ENCODE results near the gene CAT.

The CAT gene

DNA sequence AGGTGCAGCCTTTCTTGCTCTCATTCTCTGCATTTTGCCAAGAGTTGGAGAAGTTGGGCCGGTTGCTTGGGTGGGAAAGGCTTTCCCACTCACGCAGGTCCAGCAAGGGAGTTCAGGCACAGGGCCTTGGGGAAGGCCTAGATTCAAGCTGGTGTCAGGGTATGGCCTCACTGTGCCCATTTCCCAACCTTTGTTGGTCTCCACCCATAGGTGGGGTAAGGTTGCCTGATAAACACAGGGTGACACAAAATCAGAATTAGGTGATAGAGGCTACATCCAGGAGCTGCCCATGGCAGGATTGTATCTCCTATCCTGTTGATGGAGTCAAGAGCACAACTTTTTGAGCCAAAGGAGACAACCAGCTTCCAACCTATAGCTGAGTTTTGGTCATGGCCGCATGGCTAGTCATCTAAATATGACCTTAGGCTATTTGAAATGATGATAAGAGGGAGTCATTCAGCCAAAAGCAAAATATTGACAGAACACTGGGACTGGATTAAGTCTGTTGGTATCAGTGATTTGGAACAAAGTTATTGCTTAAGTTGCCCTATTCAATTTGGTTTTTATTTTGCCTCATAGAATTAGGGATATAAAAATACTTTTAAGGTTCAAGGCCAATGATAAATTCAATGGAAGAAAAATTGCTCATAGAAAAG, 20.9 kb downstream of the CAT start:
- no peak for DNase-seq (ENCODE audit: low spot score)

DNA sequence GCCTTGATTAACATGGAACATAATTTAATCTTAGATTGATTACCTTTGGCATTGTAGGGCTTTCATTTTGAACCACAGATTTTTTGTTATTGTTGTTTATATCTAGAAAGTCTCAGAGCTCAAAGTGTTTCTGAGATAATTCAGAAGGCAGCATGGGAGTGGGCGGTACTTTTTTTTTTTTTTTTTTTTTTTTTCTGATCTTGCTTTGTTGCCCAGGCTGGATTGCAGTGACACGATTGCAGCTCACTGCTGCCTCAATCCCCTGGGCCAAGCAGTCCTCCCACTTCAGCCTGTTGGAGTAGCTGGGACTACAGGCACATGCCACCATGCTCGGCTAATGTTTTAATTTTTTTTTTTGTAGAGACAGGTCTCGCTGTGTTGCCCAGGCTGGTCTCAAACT, 21.5 kb downstream of the CAT start:
- no peak for DNase-seq (ENCODE audit: low spot score)

DNA sequence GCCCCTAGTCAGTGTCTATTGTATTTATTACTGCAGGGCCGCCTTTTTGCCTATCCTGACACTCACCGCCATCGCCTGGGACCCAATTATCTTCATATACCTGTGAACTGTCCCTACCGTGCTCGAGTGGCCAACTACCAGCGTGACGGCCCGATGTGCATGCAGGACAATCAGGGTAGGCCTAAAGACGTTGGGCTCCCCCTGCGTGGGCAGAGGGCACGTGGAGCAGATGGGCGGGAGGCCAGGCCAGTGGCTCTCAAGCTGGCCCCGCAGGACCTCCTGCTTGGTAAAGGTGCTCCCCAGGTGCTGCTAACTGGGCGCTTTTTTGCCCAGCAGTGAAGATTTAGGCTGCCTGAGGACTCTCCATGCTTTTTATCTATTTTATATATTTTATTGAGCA, 22.5 kb downstream of the CAT start:
- no peak for DNase-seq (ENCODE audit: low spot score)

DNA sequence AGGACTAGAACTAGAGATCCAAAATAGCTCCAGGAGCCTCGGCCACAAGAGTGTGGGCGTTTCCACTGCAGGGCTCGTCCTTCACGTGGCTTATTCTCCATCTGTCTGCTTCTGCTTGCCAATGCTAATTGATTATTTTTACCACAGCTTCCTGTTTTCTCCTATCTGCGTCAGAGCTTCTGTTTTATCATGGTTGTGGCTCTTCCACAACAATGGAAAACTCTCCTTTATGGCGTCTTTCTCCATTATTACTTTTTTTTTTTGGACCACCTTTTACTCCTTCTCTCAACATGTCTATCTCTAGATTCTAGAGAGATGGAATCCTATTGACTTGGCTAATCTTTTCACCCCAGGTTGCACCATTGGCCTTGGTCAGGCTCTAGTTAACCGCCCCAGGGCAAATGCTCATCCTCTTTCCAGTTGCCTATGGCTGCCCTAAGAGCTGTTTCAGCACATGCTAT, 25.9 kb downstream of the CAT start:
- DNase-seq (ENCODE audit: low spot score): no peak

DNA sequence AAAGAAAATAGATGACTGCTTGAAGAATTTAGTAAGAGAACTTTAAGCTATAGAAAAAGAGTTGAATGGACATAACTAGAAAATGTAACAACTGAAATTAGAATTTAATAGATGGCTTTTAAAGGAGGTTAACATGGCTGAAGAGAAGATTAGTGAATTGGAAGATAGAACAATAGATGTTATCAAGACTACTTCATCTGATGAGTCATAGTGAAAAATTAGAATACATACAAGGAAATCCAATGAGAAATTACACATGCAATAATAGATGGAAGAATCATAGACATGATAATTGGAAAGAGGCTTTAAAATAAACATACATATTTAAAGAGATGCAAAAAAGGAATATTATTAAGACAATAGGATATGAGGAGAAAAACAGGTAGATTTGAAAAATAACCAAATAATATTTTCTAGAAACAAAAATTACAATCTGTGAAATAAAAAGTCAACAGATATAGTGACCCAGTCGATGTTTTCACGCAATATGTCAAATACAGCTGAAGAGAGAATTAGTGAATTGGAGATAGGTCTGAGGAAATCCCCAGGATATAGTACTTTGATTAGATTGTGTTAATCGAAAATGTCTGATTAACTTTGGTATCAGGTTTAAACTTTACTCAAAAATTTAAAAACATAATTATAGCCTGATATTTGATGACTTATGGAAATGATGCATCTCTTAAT, 28.2 kb downstream of the CAT start:
- no peak for DNase-seq (ENCODE audit: low spot score)

DNA sequence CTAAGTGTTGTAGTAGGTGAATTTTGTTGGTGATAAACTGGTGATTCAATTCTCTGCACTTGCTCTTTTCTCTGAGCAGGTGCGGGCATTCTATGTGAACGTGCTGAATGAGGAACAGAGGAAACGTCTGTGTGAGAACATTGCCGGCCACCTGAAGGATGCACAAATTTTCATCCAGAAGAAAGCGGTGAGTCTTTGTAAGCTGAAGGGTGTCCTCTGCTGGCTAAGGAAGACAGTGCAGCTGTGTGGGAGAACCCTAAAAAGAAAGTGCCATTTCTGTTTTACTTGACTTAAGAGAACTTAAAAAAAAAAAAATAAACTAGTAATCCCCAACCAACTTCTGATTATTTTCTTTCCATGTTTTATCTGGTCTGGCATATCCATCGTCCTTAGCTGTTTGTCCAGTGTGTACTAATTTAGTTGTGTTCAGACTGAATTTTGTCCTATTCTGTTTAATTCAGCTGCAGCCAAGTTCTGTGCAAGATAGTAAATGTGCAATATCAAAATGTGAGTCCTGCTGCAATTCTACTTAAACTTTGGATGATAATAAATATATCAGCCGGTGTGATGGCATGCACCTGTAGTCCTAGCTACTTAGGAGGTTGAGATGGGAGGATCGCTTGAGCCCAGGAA, 29.6 kb downstream of the CAT start:
- DNase-seq (ENCODE audit: low spot score): no peak

DNA sequence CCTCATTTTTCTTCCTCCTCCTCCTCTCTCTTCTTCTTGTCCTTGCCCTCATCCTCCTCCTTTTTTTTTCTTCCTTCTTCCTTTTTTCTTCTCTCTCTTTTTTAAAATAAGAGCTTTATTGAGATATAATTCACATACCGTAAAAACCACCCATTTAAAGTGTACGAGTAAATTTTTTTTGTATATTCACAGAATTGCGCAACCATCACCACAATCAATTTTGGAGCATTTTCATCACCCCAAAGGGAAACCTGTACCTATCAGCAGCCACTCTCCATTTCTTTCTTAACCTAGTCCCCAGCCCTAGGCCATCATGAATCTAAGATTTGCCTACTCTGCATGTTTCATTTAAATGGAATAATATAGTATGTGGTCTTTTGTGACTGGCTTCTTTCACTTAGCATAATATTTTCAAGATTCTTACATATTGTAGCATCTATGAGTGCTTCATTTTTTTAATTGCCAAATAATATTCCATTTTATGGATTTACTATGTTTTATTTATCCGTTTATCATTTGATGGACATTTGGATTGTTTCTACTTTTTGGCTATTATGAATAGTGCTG, 35.0 kb downstream of the CAT start:
- DNase-seq (ENCODE audit: low spot score): no peak

DNA sequence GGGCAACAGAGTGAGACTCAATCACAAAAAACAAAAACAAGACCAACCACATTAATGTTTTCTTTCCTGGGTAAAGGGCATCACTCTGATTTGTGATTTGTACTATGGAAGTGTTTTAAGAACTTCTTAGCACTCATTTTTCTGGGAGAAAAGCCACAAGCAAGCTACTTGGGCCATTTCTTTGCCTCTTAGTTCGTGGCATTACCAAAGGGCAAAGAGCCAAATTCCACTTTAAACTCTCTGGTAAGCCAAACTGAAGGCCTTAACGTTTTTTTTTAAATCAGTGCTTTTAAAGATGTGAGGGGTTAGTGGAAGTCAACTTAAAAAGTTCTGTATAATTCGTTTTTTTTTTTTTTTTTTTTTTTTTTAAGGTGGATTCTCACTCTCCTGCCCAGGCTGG, 36.9 kb downstream of the CAT start:
- no peak for DNase-seq (ENCODE audit: low spot score)

DNA sequence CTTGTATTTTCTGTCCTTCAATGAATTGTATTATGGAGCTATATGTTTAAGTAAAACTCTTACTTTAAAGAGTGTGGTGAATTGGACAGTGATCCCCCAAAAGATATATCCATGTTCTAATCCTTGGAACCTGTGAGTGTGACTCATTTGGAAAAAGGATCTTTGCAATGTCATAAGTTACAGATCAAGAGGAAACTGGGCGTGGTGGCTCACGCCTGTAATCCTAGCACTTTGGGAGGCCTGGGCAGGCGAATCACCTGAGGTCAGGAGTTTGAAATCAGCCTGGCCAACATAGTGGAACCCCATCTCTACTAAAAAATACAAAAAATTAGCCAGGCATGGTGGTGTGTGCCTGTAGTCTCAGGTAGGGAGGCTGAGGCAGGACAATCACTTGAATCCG, 38.1 kb downstream of the CAT start:
- DNase-seq (ENCODE audit: low spot score): no peak

DNA sequence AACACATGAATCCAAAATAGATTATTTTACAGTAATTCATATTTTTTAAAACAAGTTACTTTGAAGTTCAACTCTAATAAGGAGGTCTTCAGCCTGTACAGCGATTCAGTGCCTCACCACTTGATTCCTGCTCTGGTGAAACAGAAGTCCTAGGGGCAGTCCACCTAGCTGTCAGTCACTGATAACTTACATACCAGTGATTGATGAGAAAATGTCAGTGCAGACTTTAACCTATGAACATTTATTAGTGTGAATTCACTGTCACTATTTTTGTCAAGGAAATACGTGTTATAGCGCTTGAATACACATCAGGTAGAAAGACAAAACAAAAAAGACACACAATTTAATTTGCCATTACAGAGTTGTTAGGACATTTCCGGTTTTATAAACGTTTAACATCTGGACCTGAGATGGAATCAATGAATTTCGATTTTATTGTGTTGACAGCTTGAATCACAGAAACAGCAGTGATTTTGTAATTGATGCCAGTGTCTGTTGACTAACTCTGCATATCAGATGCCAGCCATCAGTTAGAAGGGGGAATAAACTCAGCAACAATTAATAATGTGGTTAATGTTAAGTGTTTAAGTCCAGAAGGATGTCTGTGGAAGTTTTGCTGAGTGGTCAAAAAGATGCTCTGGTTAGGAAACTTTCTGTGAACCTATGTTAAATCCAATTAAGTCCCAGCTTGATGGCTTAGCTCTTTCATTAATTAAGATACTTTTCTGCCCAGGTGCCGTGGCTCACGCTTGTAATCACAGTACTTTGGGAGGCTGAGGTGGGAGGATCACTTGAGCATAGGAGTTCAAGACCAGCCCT, 40.3 kb downstream of the CAT start:
- no peak for DNase-seq (ENCODE audit: low spot score)

DNA sequence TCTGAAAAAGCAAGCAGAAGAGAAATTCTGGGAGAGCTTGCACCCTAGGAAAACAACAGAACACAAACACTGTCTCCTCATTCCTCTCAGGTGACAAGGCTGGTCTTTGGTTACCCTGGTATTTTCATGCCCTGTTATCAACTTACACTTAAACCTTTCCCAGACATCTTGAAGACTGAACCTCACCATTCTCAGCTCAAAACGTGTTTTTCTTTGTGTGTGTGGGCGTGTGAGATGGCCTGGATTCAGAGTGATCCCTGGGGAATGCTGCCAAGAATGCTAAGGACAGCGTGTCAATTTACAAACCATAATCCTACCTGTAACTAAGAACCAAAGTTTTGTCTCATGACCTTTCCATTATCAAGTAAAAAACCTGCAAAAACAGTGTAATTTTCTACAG, 41.6 kb downstream of the CAT start:
- DNase-seq (ENCODE audit: low spot score): no peak

DNA sequence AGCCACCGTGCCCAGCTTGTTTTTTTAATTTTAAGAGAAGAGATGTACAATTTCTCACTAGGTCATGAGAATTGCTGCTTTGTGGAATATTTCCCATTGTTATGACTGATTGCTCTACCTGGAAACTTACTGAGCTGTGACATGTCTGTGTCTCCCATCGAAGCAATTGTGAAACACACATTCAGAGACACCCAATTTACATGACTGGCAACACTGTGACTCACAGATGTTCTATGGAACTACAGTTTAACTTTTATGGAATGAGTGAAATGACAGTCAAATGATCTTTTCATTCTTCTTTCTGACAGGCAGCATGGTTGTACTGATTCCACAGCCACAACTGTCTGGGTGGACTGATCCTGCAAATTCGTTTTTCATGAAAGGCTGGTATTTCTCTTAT, 42.6 kb downstream of the CAT start:
- no peak for DNase-seq (ENCODE audit: low spot score)

DNA sequence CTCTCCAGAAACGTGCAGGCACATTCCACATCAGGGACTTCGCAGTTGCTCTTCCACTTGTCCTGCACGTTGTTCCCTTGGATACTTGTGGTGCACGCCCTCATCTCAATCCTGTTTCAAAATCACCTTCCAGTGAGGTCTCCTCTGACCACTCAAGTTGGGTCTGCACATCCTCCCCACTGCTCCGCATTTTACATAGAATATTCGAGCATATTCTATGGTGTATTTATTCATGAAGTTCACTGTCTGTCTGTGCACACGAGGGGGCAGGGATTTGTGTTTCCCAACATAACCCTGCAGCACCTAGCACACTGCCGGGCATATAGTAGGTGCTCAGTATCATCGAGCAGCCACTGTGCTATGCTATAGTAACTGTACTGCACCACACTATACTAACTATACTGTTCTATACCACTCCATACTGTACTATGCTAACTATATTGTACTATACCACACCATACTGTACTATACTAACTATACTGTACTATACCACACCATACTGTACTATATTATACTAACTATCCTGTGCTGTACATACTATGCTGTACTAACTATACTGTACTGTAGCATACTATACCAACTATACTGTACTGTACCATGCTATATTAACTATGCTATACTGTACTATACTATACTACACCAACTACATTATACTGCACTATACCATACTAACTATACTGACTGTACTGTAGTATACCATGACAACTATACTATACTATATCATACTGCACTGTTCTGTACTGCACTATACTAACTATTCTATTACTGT, 44.6 kb downstream of the CAT start:
- no peak for DNase-seq (ENCODE audit: low spot score)

DNA sequence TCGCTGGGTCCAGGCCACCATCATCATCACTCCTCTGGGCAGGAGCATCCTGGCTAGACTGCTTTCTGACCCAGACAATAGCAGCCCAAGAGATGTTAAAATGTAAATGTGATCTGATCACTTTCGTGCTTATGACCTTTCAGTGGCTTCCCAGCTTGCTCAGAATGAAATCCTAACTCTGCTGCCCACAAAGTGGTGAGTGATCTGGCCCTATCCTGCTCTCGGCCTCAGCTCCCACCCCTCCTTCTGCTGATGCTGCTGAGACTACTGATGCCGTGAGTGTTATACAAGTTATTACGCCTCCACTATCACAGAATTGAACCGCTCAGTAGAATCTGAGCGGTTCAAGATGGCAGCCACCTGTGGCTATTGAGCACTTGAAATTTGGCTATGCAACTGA, 48.7 kb downstream of the CAT start:
- no peak for DNase-seq (ENCODE audit: low spot score)

DNA sequence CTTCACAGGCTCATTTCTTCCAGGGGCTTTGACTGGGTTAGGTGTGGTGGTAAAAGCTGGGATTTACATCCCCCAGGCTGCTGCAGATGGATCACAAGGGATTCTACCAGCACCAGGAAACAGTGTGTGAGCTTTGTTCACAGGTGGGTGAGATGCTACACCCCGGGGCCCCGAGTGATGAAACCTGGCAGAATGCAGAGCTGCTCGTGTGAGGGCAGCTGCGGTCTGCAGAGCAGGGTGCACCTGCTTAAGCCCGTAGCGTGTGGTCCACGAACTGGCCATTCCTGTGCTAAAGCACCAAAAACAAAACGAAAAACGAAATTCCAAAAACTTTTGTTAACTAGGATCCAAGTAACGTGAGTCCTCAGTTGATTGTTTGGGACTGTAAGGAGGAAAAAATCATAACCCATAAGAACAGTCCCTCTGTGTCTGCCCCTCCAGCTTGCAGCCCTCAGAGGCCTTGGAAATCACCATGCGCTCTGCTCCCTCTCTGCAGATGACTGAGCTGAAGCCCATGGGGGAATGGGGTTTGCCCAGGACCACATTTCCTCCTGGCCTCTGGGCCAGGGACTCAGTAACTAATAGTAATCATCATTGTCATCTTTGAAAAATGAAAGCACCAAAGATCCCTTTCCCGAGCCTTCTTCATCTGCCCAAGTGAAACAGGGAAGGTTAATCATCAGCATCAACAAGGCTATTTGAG, 50.3 kb downstream of the CAT start:
- no peak for DNase-seq (ENCODE audit: low spot score)

DNA sequence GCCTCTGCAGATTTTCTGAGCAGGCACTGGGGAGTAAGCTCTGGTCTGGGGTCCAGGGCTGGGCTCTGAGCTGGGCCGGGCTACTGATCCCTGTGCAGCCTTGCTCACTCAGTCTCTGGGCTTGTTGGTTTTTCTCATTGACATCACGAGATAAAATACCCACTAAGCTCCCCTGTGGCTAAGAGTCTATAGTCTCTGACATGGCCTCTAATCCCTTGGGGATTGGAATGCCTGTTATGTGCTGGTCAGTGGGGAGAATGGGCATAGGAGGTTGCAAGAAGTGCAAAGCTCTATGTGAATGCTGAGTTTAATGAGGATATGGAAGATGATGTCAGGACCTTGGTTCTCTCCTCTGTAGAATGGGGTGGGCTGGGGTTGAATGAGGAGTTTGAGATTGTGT, 51.6 kb downstream of the CAT start:
- DNase-seq (ENCODE audit: low spot score): no peak

DNA sequence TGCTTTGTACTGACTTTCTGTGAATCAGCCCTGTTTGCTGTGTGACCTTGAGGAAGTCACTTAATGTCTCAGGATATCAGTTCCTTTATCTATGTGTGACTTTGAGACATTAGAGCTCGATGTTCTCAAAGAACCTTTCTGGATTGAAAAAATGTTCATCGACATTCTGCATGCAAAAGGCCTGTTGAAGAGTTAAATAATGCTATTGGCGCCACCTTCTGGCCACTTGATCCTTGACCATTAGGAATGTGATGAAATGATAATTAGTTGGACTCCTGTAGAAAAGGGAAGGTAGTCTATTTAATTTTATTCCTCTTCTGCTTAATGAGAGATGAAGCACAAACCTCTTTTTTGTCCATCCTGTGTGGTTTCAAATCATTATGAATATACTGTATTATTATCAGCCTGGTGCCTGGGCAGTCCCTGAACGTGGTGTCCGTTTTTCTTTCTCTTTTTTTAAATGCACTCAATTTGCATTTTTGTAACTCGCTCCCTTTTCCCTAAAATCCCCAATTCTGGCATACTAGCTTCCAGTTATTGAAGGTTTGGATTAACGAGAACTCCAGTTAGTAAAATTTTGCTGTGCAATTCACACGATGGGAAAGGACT, 54.2 kb downstream of the CAT start:
- peak; percentile 52 for DNase-seq (ENCODE audit: low spot score)

DNA sequence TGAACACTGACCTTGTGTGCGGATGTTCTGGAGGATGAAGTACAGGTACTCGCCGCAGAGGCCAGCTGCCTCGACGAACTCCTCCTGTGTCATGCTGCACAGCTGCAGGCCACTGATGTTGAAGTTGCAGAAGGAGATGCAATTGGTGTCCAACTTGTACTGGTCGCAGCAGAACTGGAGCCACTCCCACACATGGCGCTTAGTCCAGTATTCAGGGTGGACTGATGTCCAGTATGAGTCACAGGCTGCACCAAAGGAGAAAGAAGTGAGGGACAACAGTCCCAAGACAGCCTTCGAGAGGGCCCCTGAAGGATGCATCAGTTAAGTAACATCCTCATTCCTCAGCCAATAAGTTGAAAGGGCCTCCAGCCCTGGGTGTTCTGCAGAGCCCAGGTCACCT, 54.7 kb downstream of the CAT start:
- DNase-seq (ENCODE audit: low spot score): no peak

DNA sequence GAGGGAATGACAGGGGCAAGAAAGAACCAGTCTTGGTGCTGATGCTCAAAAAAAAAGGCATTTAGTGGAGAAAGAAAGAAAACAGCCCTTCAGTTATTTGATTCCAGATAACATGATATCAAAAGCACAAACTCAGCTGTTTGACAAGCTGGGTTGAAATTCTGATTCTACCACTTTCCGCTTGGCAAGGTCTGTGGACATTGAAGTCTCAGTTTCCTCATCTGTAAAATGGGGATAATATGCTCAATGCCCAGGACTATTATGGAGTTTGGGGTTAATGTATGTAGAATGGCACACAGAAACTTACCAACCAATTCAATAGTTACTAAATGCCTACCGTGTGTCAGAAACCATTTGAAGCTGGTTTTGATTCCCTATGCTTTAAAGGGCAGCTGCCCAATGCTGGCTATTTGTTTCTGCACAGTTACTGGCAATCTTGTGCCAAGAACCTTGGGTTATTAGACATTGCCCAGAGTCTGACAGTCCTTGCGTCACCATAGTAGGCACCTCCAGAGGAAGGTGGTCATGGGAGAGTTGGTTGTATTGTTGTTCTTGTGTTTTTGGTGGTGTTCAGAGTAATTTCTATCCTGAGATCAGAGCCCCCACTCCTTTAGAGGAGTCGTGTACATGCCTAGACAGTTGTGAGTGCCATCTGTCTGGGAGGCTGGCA, 55.3 kb downstream of the CAT start:
- DNase-seq (ENCODE audit: low spot score): no peak

DNA sequence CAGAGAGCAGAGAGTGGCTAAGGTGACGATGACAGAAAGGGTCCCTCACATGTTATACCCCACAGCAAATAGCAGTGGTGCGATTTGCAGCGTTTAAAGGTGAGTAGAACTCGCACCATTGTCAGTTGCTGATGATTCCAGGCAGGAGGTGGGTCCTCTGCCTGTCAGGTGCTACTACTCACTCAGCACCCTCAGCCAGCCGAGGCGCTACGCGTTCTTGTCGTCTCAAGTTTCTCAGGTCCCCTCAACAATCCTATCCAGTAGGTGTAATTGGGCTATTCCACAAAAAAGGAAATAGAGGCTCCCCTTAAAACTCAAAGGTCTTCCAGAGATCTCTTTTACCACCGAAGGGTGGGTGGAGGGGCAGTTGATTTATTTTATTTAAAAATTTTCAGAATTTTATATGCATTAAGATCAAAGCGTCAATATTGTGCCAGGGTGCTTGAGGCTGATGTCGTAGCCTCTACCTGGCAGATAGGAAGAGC, 56.5 kb downstream of the CAT start:
- no peak for DNase-seq (ENCODE audit: low spot score)
